KBM-7 (cell line): ENCODE measurements around the gene GRIK4.
"Not testable (repeated sequence)": the region's sequence is repeated elsewhere in the genome, so short reads cannot be mapped to it uniquely, and the experiment has no call there.

ENCODE experiments used
- DNase-seq: peaks from one replicate; pipeline ENCODE4 v3.0.0-alpha.2; 2015
- in situ Hi-C: fragments of 300-500 bp; cut with MboI; formaldehyde crosslinking; loops from 2 replicates; pipeline ENCODE4 v1.14.3; 2020; ENCODE audit warnings: low sequenced_read_pairs, low pct_unique_long_range_greater_than_20kb, mixed read lengths

GRIK4 gene

GRCh38 chr11:120746376-120746775, 234.8 kb downstream of the GRIK4 start:
- in situ Hi-C loops, result no loop called here

GRCh38 chr11:120746836-120747609, 235.5 kb downstream of the GRIK4 start:
- in situ Hi-C loops, result no loop called here
- DNase-seq, result no peak

More at GRCh38 chr11:120746376-120746775, 234.8 kb downstream of the GRIK4 start:
- no peak for DNase-seq

DNA sequence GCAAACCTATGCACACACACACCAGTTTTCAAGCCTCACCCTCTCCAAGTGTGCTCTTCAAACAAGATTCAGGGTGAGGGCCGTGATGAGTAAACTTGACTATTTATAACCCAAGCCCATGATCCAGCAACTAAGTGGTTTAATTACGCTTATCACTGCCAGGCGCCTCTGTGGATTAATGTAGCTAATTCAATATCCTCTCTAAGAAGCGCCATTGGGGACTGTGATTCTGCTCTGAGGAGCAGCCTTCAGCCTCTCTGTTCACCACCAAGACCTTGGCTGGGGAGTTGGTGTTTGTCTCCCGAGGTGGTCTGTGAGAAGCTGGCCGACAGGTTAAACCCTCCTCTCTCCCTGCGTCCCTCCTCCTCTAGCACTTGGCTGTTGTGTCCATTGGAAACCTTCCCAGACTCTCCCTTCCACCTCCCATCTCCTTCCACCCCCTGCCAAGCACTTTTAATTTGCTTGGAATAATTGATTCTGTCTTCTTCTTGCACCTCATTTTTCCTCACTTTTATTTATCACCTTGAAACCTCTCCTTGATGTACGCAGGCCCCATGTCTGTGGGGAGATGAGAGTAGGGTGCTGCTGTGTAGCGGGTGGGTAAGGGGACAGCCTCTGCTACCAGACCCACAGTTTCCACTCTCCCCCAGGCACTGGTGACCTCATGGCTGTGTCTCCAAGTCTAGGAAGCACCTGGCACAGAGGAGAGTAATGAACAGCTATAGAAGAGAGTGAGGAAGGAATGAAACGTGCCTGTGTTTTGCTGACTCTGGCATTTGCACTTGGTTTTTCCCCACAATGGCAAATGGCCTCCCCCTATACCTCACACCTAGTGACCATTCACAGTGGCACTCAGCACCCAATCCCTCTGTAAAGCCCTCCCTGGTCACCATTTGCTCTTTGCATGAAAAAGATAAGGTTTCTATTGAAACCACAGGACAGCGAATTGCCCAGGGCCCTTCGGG, 236.6 kb downstream of the GRIK4 start:
- in situ Hi-C loops, result no loop called here
- no peak for DNase-seq

- DNase-seq, result no peak
- in situ Hi-C loops, result no loop called here
Observed at GRCh38 chr11:120749395-120749794, 237.8 kb downstream of the GRIK4 start.

DNA sequence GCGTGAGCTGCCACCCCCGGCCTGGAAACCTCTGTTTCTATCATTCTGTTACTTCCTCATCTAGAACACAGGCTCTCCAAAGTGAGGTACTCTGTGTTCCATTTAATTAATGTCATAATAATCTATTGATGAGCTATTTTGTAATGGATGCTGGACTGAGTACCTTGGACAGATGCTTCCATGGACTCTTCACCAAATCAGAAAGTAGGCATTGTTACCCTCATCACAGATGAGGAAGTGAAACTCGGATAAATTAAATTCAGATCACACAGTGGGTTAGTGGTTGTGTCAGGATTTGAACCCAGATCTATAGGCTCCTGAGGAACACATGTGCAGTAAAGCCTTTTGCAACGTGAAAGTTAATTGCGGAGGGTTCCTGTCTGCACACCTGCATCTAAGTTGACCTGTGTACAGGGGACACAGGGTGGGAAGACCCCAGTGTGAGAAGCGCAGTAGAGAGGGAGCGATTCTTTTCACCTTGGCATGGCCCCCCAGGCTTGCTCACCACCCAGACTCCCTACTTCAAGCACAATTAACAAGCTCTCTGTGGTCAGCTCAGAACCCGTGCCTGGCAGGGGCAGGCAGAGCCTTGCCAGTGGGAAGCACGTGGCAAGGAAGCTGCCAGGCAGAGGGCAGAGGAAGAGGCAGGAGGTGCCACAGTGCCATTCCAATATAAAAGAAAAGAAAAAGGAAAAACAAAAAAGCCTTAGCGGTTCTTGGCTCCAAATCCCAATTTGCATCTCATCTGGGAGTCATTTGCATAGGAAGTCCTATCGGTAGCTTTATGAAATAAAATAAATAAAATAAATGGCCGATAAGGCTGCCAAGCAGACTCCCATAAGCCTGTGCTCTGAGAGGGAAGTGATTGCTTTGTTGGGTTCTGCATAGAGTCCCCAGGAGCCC, 239.3 kb downstream of the GRIK4 start:
- no peak for DNase-seq
- in situ Hi-C loops, result no loop called here

GRCh38 chr11:120751550-120751949, 240.0 kb downstream of the GRIK4 start:
- in situ Hi-C loops, result no loop called here
- DNase-seq, result no peak

GRCh38 chr11:120752668-120753067, 241.1 kb downstream of the GRIK4 start:
- in situ Hi-C loops, result no loop called here
- no peak for DNase-seq

- DNase-seq, result no peak
- in situ Hi-C loops, result no loop called here
Observed at GRCh38 chr11:120756931-120757330, 245.4 kb downstream of the GRIK4 start.

DNA sequence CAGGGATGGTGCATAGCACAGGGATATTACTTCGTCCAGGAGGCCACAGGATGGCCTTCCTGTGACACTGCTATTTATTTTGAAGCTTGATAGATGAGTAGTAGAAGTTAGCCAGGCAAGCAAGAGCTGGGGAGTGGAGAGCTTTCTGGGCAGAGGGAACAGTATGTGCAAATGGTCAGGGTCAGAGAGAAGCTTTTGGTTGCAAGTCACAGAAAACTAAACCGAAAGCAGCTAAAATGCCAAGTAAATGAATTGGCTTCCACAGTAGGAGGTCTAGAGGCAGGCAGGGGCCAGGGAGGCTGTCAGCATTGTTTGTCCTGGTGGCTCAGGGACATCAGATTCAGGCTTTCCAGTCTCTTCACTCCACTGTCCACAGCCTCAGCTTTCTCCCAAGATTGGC, 247.5 kb downstream of the GRIK4 start:
- DNase-seq, result no peak
- in situ Hi-C loops, result no loop called here

GRCh38 chr11:120765710-120766109, 254.2 kb downstream of the GRIK4 start:
- DNase-seq, in situ Hi-C loops: not testable (repeated sequence)

DNA sequence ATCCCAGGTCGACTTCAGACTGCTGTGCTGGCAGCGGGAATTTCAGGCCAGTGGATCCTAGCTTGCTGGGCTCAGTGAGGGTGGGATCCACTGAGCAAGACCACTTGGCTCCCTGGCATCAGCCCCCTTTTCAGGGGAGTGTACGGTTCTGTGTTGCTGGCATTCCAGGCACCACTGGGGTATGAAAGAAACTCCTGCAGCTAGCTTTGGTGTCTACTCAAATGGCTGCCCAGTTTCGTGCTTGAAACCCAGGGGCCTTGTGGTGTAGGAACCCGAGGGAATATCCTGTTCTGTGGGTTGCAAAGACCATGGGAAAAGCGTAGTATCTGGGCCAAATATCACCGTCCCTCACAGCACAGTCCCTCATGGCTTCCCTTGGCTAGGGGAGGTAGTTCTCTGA, 254.8 kb downstream of the GRIK4 start:
- in situ Hi-C loops, result no loop called here
- no peak for DNase-seq

GRCh38 chr11:120768949-120769348, 257.4 kb downstream of the GRIK4 start:
- in situ Hi-C loops, result no loop called here
- no peak for DNase-seq

GRCh38 chr11:120769906-120770305, 258.4 kb downstream of the GRIK4 start:
- in situ Hi-C loops, result no loop called here

GRCh38 chr11:120771551-120772060, 260.1 kb downstream of the GRIK4 start:
- no peak for DNase-seq
- in situ Hi-C loops, result no loop called here

More at GRCh38 chr11:120769906-120770305, 258.4 kb downstream of the GRIK4 start:
- DNase-seq, result no peak

- DNase-seq, result no peak
- in situ Hi-C loops, result no loop called here
Observed at GRCh38 chr11:120773501-120774031, 262.0 kb downstream of the GRIK4 start.

DNA sequence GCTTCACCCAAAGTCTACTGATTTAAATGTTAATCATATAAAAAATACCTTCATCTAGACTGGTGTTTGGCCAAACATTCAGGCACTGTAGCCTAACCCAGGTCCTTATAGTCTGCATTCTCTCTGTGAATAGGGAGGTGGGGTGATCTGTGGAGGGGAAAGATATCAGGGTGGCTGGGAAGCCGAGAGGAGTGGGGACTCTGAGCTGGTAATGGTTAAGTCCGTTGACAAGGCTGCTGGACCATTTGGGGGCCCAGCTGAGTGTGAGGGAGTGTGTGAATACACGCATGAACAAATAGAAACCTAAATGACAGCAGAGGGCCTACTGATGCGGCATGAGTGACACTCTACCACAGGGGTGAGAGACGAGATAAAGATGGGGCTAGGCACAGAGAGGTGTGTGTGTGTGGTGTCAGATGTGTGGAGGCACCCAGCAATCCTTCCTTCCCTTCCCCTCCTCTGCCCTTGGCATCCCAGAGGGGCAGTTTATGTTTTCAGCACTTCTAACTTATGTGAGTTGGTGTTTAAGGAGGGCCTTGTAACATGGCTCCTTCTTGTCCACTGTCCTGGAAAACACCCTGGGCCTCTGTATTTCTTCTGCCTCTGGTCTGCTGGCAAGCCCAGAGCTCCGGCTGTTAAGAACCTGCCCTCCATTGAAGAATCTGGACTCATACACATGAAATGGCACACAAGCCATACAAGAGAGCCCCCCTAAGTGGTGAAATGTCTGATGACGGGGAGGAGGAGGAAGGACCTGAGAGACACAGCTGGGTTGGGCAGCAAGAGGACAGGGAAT, 263.2 kb downstream of the GRIK4 start:
- in situ Hi-C loops, result no loop called here
- DNase-seq, result no peak

- in situ Hi-C loops, result no loop called here
- DNase-seq, result no peak
Observed at GRCh38 chr11:120775986-120776951, 264.7 kb downstream of the GRIK4 start.
